Caki2 (cell line): ENCODE data around the gene PPP6R1. TPM values are rescaled to one million over a fixed set of nuclear protein-coding genes. Genes with fewer than 3 reads are reported as not detected.
A peak's percentile ranks its signal among the peaks of the same experiment; 100 is the strongest.

Source experiments
- DNase-seq: peaks from one replicate; pipeline ENCODE4 v3.0.0-alpha.2; 2015; ENCODE audit warnings: low read depth
- in situ Hi-C: cut with HindIII; loops from 2 replicates; pipeline ENCODE4 v1.10.0; 2016; ENCODE audit warnings: low sequenced_read_pairs, low pct_unique_long_range_greater_than_20kb, mixed read lengths
- total RNA-seq: library from RNA; depleted of rRNA; stranded (reverse); fragments of >200 nt; shearing (Covaris generic); gene quantifications from 2 replicates; pipeline ENCODE4 v1.2.3, GENCODE V29; 2014; ENCODE audit warnings: low replicate concordance

The PPP6R1 gene
- total RNA-seq, 1 experiment from 2014 or later, result 79.8 TPM

DNA sequence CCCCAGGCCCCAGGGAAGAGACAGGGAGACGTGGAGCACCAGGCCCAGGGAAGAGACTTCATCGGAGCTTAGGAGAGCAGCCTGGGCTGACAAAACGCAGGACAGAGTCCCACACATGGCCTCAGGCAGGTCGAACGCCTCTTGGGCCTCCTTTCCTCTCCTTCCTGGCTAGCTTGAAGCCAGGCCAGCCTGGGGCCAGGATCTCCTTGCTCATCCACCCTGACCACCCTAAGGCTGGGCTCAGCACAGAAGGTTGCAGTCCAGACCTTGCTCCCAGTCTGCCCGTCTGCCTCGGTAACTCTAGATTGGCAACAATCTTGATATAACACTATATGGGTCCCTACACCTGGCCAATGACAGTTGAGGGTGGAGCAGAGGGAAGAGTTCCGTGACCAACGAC lies 10.1 kb downstream of the PPP6R1 start:
- DNase-seq, result no peak
- in situ Hi-C loops, result no loop called here

DNA sequence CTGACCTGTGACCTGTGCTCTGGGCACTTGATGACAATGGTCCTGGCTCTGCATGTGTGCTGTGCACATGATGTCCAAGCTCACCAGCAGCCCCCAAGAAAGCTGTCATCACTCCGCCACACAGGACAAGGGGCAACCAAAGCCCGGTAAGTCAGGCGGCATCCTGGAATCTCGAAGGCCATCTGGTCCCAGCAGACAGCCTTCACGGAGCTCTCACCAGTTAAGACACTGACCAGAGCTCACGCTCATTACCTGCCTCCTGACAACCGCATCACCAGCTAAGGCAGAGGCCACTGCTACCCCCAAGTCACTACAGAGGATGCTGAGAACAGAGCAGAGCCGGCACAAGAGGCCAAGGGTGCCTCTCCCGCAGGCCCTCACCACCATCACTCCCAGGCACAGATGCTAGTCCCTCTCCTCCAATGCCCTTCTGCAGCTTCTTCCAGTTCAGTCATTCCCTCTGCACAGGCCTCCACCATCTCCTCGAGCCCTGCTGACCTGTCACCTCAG lies 10.6 kb downstream of the PPP6R1 start:
- DNase-seq, result no peak
- in situ Hi-C loops, result no loop called here

DNA sequence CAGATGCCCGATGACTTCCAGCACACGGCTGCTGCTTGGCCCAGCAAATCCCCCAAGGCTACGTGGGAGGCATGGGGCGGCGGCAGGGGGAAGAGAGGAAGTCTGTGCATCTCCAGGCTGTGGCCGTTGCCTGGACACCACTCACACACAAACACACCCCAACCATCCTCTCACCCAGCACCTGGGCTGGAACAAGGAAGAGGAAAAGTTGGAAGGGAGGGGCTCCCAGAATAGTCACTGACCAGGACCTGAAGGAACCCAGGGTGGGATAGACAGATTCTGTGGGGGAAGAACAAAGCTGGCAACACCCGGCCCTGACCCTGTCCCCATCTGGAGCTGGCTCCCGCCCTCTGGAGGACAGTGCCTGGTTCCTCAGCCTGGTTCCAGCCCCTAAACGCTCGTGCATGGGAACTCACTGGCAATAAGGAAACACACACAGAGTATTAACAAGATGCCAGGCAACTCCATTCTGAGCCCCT lies 11.2 kb downstream of the PPP6R1 start:
- in situ Hi-C loops, result no loop called here

DNA sequence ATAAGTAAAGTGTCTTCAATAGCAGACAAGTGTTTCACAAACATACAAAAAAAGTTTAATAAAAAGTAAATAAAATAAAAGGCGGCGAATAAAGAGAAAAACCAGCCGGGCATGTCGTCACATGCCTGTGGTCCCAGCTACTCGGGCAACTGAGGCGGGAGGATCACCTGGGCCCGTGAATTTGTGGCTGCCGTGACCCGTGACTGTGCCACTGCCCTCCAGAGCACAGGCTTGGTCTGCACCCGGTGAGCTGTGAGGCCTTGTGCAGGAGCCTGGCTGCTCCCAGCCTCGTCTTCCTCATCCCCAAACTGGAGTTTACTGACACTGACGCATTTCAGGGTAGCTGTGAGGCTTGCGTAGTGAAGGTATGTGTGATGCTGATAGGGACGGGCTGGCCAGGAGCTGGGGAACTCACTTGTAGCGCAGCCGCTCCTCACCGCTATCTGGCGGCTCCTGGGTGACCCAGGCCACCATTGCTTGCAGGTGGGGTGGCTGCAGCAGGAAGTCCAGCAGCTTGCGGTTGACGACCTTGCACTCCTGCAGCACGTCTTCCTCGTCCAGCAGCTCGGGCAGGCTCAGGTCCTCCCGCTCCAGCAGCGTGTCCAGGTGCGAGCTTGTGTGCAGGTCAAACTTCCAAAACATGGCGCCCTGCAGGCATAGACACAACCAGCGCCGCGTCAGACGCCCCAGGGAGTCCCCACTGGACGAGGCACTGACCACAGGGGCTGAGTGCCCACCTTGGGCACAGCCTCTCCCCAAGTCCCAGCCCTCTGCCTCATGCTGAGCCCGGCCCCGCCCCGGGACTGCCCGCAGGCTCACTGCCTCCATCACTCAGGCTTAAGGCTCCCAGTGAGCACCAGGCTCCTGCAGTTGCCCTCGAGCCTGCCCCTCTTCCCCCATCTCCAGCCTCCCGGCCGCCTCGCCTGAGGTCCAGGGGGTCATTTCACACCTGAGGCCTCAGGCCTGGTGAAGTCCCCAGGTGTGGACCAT lies 12.1 kb downstream of the PPP6R1 start:
- no peak for DNase-seq
- in situ Hi-C loops, result no loop called here

More for the DNA sequence above, 11.2 kb downstream of the PPP6R1 start:
- peak; percentile 45 for DNase-seq

DNA sequence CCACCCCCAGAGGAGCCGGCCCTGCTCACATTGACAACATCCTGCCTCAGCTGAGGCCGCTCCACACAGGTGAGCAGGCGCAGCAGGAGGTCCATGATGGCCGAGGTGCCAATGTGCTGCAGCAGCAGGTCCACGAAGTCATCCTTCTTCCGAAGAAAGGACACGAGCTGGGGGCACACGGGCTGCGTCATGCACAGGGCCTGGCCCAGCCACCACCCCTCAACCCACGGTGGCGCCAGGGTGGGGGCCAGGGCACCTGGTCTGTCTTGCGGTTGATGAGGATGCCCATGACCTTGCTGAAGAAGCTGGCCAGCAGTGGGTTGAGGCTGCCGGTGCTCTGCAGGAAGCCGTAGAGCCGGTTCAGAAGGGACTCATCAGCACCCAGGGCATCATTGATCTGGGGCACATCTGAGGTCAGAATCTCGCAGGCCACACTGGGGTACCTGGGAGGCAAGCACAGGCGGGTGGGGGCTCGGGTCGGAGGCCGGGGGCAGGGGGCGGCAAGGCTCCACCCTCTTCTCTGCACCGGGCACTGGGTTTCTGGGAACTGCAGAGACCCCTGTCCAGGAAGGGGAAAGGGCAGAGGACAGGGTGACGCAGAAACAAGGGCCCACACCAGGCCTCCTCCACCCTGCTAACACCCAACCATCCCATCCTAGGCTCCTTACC lies 13.4 kb downstream of the PPP6R1 start:
- in situ Hi-C loops, result no loop called here

DNA sequence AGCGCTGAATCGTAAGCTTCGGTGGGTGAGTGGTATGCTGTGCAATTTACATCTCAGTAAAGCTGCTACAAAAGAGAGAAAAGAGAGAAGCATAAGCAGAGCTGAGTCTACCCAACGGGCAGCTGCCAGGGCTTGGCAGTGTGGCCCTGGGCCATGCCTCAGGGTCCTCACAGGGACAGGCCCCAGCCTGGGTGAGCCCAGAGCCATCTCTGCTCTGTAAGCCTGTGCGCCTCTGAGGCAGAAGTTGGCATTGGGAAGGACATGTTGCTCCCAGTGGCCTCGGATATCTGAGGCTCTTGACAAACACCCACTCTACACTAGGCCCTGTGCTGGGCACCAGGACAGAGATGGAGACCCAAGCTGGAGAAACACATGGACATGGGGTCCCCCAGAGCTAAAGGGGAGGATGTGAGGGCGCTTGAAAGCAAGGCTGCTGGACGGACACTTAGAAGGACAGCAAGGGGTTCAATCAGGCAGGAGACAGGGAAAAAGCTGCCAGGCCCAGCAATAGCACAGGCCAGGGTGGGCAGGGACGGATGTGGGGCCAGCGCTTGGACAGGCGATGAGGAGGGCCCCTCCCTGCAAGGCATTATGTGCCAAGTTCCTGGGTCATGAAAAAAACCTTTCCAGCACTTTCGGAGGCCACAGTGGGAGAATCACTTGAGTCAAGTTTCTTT lies 14.7 kb downstream of the PPP6R1 start:
- in situ Hi-C loops, result no loop called here
- no peak for DNase-seq

More for the DNA sequence above, 13.4 kb downstream of the PPP6R1 start:
- DNase-seq, result no peak

DNA sequence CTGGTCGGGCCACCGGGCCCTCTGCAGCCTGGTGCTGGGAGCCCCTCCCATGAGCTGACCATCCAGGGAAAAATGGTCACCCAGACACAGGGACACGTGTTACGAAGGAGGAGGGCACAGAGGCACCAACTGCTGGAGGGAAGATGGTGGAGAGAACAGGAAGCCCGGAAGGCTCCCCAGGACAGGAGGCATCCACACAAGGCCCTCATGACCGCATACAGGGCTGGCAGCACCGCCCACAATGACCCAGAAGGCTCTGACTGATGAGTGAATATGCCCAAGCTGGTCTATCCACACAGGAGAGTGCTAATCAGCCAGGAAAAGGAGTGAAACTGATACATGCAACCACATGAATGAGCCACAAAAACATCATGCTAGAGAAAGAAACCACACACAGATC lies 16.3 kb downstream of the PPP6R1 start:
- DNase-seq, result no peak
- in situ Hi-C loops, result no loop called here

DNA sequence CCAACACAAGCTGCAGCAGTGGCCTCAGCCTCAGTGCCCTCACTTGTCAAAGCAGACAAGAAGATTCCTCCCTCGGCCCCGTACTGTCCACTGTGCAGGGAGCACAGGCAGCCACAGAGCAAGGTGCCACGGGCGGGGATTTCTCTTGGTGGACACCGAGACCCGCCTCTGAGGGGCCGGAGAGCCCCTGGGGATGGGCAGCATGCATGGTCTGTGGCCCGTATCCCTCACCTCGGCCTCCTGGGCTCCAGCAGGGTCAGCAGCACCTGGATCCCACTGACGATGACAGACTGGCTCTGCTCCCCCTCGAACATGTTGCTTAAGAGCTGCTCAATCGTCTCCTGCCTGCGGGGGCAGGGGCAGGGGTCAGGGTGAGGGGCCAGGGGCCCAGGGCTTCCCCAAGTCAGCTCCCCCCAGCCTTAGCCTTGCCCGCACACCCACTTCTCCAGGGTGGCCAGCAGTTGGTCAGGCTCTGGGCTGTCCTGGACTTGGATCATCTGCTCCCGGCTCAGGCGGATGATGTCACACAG lies 16.8 kb downstream of the PPP6R1 start:
- in situ Hi-C loops, result no loop called here
- no peak for DNase-seq

DNA sequence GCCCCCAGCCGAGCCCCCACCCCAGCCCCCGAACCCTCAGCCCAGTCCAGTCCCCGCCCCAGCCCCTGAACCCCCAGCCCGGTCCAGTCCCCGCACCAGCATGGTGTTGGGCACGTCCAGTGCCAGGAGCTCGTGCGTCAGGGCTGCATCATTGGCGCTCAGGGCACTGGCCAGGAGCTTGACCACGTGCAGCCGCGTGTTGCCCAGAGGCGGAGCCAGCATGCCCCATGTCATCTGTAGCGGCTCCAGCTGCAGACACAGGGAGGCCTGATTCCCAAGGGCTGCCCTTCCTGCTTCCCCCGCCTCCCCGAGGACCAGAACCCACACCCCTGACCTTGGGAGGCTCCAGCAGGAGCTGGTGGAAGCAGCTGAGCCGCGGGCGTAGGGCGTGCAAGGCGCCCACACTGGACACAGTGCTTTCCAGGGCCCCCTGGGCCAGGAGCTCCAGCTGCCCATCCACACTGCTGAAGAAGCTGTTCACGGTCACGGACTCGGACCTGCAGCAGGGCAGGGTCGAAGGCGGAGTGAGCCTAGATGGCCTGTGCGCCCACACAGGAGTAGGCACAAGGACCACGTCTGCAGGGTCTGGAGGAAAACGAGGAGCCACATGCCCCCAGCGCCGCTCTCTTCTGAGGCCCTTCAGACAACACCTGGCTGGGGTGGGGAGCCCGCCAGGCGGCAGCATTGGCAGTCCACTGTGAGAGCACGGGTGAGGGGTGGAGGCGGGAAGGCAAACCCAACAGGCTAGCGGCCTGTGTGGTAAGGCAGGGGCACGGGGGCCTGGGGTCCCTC lies 17.5 kb downstream of the PPP6R1 start:
- in situ Hi-C loops, result no loop called here
- no peak for DNase-seq

DNA sequence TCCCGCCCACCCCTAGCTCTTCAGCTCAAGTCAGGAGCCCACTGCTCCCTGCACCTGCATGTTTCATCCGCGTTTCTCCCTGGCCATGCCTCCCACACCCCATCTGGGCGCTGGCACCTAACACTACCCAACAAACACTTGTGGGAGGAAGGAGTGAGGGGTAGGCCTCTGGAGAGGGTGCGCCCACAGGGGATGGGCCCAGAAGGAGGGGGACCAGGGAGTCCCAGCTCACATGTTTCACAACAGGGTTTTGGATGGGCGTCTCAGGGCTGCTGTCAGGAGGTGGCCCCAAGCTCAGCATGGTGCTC lies 18.1 kb downstream of the PPP6R1 start:
- in situ Hi-C loops, result no loop called here
- DNase-seq, result no peak

DNA sequence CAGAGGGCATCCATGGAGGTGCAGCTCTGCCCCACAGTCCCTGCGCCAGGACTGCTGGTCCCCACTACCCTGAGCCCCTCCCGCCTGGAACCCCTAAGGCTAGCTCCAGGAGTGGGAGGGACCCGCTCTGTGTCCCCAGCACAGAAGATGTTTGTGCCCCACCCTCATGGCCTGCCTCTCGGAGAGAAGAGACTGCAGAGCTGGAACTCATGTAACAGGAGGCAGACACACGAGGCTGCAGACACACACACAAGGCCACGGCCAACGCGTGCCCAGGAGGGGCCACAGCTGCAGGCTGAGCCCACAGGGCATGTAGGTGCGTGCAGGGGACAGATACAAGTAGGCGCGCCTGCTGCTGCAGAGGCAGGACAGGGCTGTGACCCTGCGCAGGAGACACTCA lies 19.8 kb downstream of the PPP6R1 start:
- in situ Hi-C loops, result no loop called here
- DNase-seq, result no peak

DNA sequence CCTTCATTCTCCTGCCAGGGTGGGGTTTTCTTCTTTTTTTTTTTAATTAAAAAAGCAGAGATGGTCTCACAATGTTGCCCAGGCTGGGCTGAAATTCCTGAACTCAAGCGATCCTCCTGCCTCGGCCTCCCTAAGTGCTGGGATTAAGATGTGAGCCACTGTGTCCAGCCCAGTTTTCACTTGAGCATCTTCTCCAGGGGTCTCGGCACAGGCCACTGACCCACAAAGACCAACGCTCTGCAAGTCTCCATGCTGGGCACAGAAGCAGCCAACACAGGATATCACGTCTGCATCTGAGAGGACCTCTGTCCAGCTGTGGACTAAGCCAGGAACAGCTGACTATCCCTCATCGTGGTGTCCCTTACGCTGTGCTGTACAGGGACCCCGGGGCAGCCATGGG lies 20.8 kb downstream of the PPP6R1 start:
- in situ Hi-C loops, result no loop called here
- no peak for DNase-seq

DNA sequence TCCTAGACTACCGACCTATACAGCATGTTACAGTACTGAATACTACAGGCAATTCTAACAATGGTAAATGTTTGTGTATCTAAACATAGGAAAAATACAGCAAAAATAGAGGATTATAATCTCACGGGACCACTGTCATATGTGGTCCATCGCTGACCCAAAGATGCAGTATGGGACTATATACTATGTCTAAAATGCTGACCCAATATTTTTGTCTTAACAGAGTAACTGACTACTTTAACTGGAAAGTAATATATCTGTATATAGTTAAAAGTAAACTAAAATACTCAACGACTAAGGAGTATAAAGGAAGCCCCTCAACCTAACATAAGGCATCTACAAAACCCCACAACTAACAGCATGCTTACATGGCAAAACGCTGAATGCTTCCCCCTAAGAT lies 25.8 kb downstream of the PPP6R1 start:
- in situ Hi-C loops, result no loop called here
- no peak for DNase-seq

DNA sequence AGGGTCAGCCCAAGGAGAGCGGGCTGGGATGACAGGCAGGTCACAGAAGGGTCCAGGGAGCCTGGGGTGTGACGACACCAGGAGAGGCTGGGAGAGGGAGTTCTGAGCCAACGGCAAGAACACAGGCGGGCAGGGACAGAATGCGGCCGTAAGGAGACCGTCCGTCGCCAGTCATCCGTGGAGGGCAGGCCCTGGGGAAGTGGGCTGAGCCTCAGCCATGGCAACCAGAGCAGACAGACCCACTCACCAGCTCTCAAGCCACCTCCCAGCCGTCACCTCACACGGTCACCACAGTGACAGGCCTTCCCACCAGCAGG lies 26.6 kb downstream of the PPP6R1 start:
- in situ Hi-C loops, result no loop called here
- DNase-seq, result no peak

DNA sequence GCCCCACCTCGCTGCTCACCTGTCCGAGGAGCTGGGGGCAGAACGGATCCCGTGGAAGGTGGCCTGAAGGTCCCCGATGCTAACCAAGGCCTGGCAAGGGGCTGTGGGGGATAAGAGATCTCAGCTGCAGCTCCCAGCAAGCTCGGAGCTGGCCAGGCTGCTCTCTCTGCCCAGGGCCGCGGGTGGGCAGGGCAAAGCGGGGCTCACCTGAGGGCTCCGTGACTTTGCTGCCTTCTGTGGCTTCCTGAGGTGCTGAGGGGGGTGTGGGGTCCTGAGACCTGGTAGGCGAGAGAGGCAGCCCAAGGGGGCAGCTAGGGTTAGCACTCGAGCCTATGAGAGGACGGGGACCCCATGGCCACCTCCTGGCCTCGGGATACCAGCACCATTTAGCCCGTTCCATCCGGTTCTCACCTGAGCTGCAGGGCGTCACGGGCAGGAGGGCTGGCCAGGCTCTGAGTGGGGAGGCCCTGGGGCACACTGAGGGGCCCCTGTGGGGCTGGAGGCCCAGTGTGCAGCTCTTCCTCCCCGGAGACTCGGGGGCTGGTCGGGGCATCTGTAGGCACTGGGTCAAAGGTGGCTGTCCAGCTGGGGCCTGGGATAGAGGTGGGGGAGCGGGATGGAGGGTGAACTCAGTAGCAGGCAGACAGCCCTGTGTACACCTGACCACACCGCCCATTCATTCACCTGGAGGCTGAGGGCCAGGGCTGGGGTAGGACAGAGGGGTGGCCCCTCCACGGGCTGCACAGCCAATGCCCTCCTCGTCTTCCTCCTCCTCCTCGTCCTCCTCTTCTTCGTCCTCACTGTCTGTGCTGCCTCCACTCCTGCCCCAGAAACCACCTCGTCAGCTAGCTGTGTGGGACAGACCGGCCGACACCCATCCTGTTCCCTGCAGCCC lies 27.2 kb downstream of the PPP6R1 start:
- no peak for DNase-seq
- in situ Hi-C loops, result no loop called here

DNA sequence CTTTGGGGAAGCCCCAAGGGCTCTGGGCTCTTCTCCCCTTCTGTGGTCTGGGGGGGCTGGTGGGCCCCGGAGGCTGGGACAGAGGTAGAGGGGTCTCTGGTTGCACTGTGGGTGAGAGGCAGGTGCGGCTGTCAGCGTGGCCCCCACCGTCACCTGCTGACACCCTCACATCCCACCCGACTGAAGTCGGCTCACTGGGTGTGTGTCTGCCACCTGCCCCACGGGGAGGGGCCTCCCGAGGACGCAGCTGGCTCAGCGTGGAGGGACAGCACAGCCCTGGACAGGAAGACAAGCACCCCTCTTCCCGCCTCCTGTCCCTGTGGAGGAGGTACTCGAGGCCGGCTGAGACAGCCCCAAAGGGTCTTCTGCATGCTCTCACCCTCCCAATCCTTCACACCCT lies 28.0 kb downstream of the PPP6R1 start:
- DNase-seq, result no peak
- in situ Hi-C loops, result no loop called here

DNA sequence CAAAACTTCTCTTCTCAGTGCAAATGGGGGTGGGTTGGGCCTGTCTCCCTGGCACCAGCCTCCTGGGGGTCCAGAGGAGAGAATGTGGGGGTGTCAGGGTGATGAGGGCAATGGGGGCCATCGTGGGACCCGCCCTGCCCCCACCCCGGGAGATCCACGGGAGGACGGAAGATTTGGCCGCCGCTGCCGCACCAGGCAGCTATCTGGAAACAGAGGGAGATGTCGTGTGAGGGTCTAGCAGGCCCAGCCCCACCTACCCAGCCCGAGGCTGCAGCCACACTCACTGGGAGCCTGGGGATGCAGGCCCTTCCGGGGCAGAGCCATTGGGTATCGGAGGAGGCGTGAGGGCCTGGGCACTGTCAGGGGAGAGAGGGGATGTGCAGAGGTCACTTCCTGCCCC lies 28.5 kb downstream of the PPP6R1 start:
- in situ Hi-C loops, result no loop called here
- DNase-seq, result no peak
